Thyroid gland (tissue), 4 donors: ENCODE measurements around the gene HAO2. TPM values are rescaled to one million over a fixed set of nuclear protein-coding genes. Genes with fewer than 3 reads are reported as not detected.

ENCODE experiments used
- DNase-seq, 2 donors: peaks; one replicate each; pipeline ENCODE4 v3.0.0-alpha.2; 2019
- H3K27ac ChIP-seq, 3 donors: fragments of 200-600 bp; sonication (generic); 1 replicate in 2 of 3; 2 replicates in 1 of 3; pipeline ENCODE4 v1.5.1; 2016 to 2019; ENCODE audit warnings: mild to moderate bottlenecking in 1 of 3, moderate library complexity in 1 of 3
- H3K27me3 ChIP-seq: fragments of 200-600 bp; sonication (generic); one replicate; pipeline ENCODE4 v1.5.1; 2019
- H3K36me3 ChIP-seq, 2 donors: fragments of 200-600 bp; sonication (generic); one replicate each; pipeline ENCODE4 v1.5.1; 2016 to 2019
- H3K4me1 ChIP-seq, 2 donors: fragments of 200-600 bp; sonication (generic); one replicate each; pipeline ENCODE4 v1.5.1; 2017 to 2019
- H3K4me3 ChIP-seq, 3 donors: fragments of 200-600 bp; sonication (generic); replicated peaks in 1 of 3; 1 replicate in 2 of 3; 2 replicates in 1 of 3; pipeline ENCODE4 v1.5.1; 2016; ENCODE audit warnings: mild to moderate bottlenecking in 1 of 3
- H3K9me3 ChIP-seq: fragments of 200-600 bp; sonication (generic); one replicate; pipeline ENCODE4 v1.5.1; 2017
- CTCF ChIP-seq, 6 experiments: fragments of 200-600 bp in 3 of 6; fragments of 450-650 bp in 3 of 6; sonication (generic) in 3 of 6; IDR thresholded peaks; one replicate each; pipeline ENCODE4 v1.5.1; 2016 to 2019; ENCODE audit warnings: antibody characterized with exemption in 6 of 6, mild to moderate bottlenecking in 2 of 6, inconsistent platforms in 1 of 6, moderate library complexity in 1 of 6
- POLR2A ChIP-seq, 2 donors: fragments of 450-650 bp; IDR thresholded peaks; one replicate each; pipeline ENCODE4 v1.6.1; 2017; ENCODE audit warnings: antibody characterized with exemption in 2 of 2, mild to moderate bottlenecking in 2 of 2, moderate library complexity in 1 of 2
- WGBS, 2 donors: methylation state at CpG; one replicate each; pipeline ENCODE4 v1.1.5; 2017; 5-methylcytosine and 5-hydroxymethylcytosine counted together
- intact Hi-C: fragments of 100-400 bp; cut with DNase I; formaldehyde crosslinking; loops from one replicate; pipeline ENCODE4 v1.15.1; 2023
- total RNA-seq, 4 donors: library from RNA; depleted of rRNA; stranded (reverse); fragments of >200 nt; gene quantifications; one replicate each; pipeline ENCODE4 v1.2.3, GENCODE V29; 2016

HAO2 gene
- total RNA-seq, 4 donors from 2014 or later = not detected

GRCh38 chr1:119379117-119379516 is 10.5 kb downstream of the HAO2 start:
- H3K27ac ChIP-seq = no peak overlapping the region
- no peak for TF ChIP-seq CTCF (IDR thresholded peaks at IDR 0.05)
- TF ChIP-seq POLR2A (IDR thresholded peaks at IDR 0.05) = no peak
- H3K9me3 ChIP-seq = no peaks in the 10 kb centered on the region
- H3K36me3 ChIP-seq = no peaks in the 10 kb centered on the region
- H3K4me1 ChIP-seq = no peaks in the 10 kb centered on the region
- WGBS, 2 donors = 75 to 88% methylated on average over 1 of the region's 1 CpG
- intact Hi-C loops = no loop called here
- no peak overlapping the region for H3K4me3 ChIP-seq
- H3K27me3 ChIP-seq = no peaks in the 10 kb centered on the region
- DNase-seq = no peak

GRCh38 chr1:119380304-119380703 is 11.7 kb downstream of the HAO2 start:
- Histone ChIP-seq H3K27ac (no peak overlapping the region), H3K9me3 (no peaks in the 10 kb centered on the region), H3K27me3 (no peaks in the 10 kb centered on the region), H3K4me3 (no peak overlapping the region), H3K4me1 (no peaks in the 10 kb centered on the region), H3K36me3 (no peaks in the 10 kb centered on the region)
- intact Hi-C loops = no loop called here
- DNase-seq = no peak
- no peak for TF ChIP-seq POLR2A (IDR thresholded peaks at IDR 0.05)
- no peak for TF ChIP-seq CTCF (IDR thresholded peaks at IDR 0.05)
- 71 to 78% methylated on average over 2 of the region's 2 CpGs for WGBS, 2 donors

GRCh38 chr1:119380983-119381662 is 12.5 kb downstream of the HAO2 start:
- 93 to 97% methylated on average over 5 of the region's 5 CpGs for WGBS, 2 donors
- no peak overlapping the region for H3K4me3 ChIP-seq
- TF ChIP-seq POLR2A (IDR thresholded peaks at IDR 0.05) (no peak), CTCF (IDR thresholded peaks at IDR 0.05) (no peak)
- no peaks in the 10 kb centered on the region for H3K36me3 ChIP-seq
- intact Hi-C loops = no loop called here
- no peaks in the 10 kb centered on the region for H3K4me1 ChIP-seq
- no peak for DNase-seq
- no peak overlapping the region for H3K27ac ChIP-seq
- no peaks in the 10 kb centered on the region for H3K9me3 ChIP-seq
- no peaks in the 10 kb centered on the region for H3K27me3 ChIP-seq

GRCh38 chr1:119384591-119384990 is 16.0 kb downstream of the HAO2 start:
- intact Hi-C loops = no loop called here
- TF ChIP-seq POLR2A (IDR thresholded peaks at IDR 0.05) (no peak), CTCF (IDR thresholded peaks at IDR 0.05) (no peak)
- Histone ChIP-seq H3K4me3 (no peak overlapping the region), H3K9me3 (no peaks in the 10 kb centered on the region), H3K4me1 (no peaks in the 10 kb centered on the region), H3K36me3 (no peaks in the 10 kb centered on the region), H3K27me3 (no peaks in the 10 kb centered on the region), H3K27ac (no peak overlapping the region)
- WGBS, 2 donors = 93 to 96% methylated on average over 4 of the region's 4 CpGs
- no peak for DNase-seq

GRCh38 chr1:119385650-119386049 is 17.1 kb downstream of the HAO2 start:
- intact Hi-C loops = no loop called here
- no peak overlapping the region for H3K27ac ChIP-seq
- H3K27me3 ChIP-seq = no peaks in the 10 kb centered on the region
- H3K4me1 ChIP-seq = no peaks in the 10 kb centered on the region
- TF ChIP-seq CTCF (IDR thresholded peaks at IDR 0.05) (no peak), POLR2A (IDR thresholded peaks at IDR 0.05) (no peak)
- H3K36me3 ChIP-seq = no peaks in the 10 kb centered on the region
- DNase-seq = no peak
- H3K9me3 ChIP-seq = no peaks in the 10 kb centered on the region
- no peak overlapping the region for H3K4me3 ChIP-seq
- 94% methylated on average over 1 of the region's 1 CpG for WGBS, 2 donors
